B cell (primary cell): ENCODE measurements around the gene MYF5. TPM values are rescaled to one million over a fixed set of nuclear protein-coding genes. Genes with fewer than 3 reads are reported as not detected.

Experiments
- ATAC-seq: fragments of 200-7000 bp; cut with Tn5 transposase; one replicate; pipeline ENCODE4 v1.10.0; 2021; ENCODE audit warnings: low read depth, mild to moderate bottlenecking, moderate number of reproducible peaks, moderate library complexity
- CTCF ChIA-PET: fragments of 350-600 bp; sonication (Branson Sonifier 250); formaldehyde crosslinking; loops from one replicate; lab custom pipeline; 2021; ENCODE audit warnings: antibody characterized with exemption, inconsistent platforms; lab: Charles Lee
- POLR2A ChIA-PET: fragments of 350-600 bp; sonication (Branson Sonifier 250); formaldehyde crosslinking; loops from one replicate; lab custom pipeline; 2021; ENCODE audit warnings: antibody characterized with exemption; lab: Charles Lee
- DNase-seq: peaks from one replicate; pipeline ENCODE4 v3.0.0; 2013
- H2AFZ ChIP-seq: 2 replicates; pipeline ENCODE4 v1.6.1; 2012; ENCODE audit warnings: mild to moderate bottlenecking, low read depth, low read length; ENCODE audit not compliant: insufficient read depth, poor library complexity, severe bottlenecking
- H3K27ac ChIP-seq, 2 donors: 1 replicate in 1 of 2; 2 replicates in 1 of 2; pipeline ENCODE4 v1.5.1; 2012 to 2013; ENCODE audit warnings: low read length in 2 of 2, mild to moderate bottlenecking in 2 of 2, moderate library complexity in 1 of 2
- H3K27me3 ChIP-seq, 4 experiments: fragments of 200-600 bp in 1 of 4; sonication (generic) in 1 of 4; replicated peaks in 1 of 4; 1 replicate in 2 of 4; 2 replicates in 2 of 4; pipeline versions ENCODE4 v1.6.1 to v1.7.0; 2013 to 2016; ENCODE audit warnings: low read length in 3 of 4, mild to moderate bottlenecking in 2 of 4, mixed read lengths in 1 of 4, moderate library complexity in 1 of 4; ENCODE audit not compliant: insufficient read depth in 4 of 4, control insufficient read depth in 3 of 4; ENCODE audit errors: control extremely low read depth in 1 of 4
- H3K36me3 ChIP-seq, 2 experiments: replicated peaks in 1 of 2; 1 replicate in 1 of 2; 2 replicates in 1 of 2; pipeline versions ENCODE4 v1.6.1 to v1.7.1; 2013; ENCODE audit warnings: low read length in 1 of 2; ENCODE audit not compliant: insufficient read depth in 2 of 2, control insufficient read depth in 1 of 2; ENCODE audit errors: control extremely low read depth in 1 of 2, extremely low read depth in 1 of 2
- H3K4me1 ChIP-seq, 2 donors: fragments of 200-600 bp in 1 of 2; sonication (generic) in 1 of 2; 1 replicate in 1 of 2; 2 replicates in 1 of 2; pipeline versions ENCODE4 v1.5.1 to v1.6.1; 2013 to 2017; ENCODE audit warnings: low read length in 2 of 2; ENCODE audit not compliant: control insufficient read depth in 2 of 2, insufficient read depth in 2 of 2
- H3K4me2 ChIP-seq: replicated peaks from 2 replicates; pipeline ENCODE3; 2012; ENCODE audit warnings: mild to moderate bottlenecking, low read depth, low read length; ENCODE audit not compliant: poor library complexity, severe bottlenecking
- H3K4me3 ChIP-seq, 5 experiments: fragments of 200-600 bp in 1 of 5; sonication (generic) in 1 of 5; 1 replicate in 3 of 5; 2 replicates in 2 of 5; pipeline versions ENCODE4 v1.5.1 to v1.7.0; 2011 to 2016; ENCODE audit warnings: low read length in 4 of 5, mild to moderate bottlenecking in 4 of 5, low read depth in 2 of 5, control low read depth in 1 of 5, moderate library complexity in 1 of 5; ENCODE audit not compliant: insufficient read depth in 1 of 5; ENCODE audit errors: control extremely low read depth in 1 of 5, extremely low read depth in 1 of 5
- H3K79me2 ChIP-seq: fragments of 200-600 bp; sonication (generic); one replicate; pipeline ENCODE4 v1.6.0; 2016; ENCODE audit warnings: low read length; ENCODE audit not compliant: control insufficient read depth, insufficient read depth
- H3K9ac ChIP-seq: fragments of 200-600 bp; sonication (generic); 2 replicates; pipeline ENCODE4 v1.6.1; 2017; ENCODE audit warnings: mild to moderate bottlenecking, low read length, moderate library complexity
- H3K9me3 ChIP-seq, 3 donors: one replicate each; pipeline versions ENCODE4 v1.6.1 to v1.7.1; 2013; ENCODE audit warnings: low read length in 2 of 3; ENCODE audit not compliant: control insufficient read depth in 2 of 3, insufficient read depth in 1 of 3; ENCODE audit errors: control extremely low read depth in 1 of 3
- H4K20me1 ChIP-seq: 2 replicates; pipeline ENCODE4 v1.6.0; 2012; ENCODE audit warnings: mild to moderate bottlenecking, low read length; ENCODE audit not compliant: insufficient read depth, control insufficient read depth, poor library complexity, severe bottlenecking
- H3K27ac Mint-ChIP-seq: one replicate; pipeline ENCODE4 v1.8.0; 2021; ENCODE audit warnings: mixed read lengths
- H3K27me3 Mint-ChIP-seq: one replicate; pipeline ENCODE4 v1.8.0; 2021; ENCODE audit warnings: mixed read lengths
- H3K4me1 Mint-ChIP-seq: one replicate; pipeline ENCODE4 v1.8.0; 2021; ENCODE audit warnings: mixed read lengths
- H3K4me3 Mint-ChIP-seq: one replicate; pipeline ENCODE4 v1.8.0; 2021; ENCODE audit warnings: mixed read lengths
- H3K9me3 Mint-ChIP-seq: one replicate; pipeline ENCODE4 v1.8.0; 2022; ENCODE audit warnings: mixed read lengths; ENCODE audit not compliant: insufficient read depth
- EZH2 ChIP-seq: IDR thresholded peaks from 2 replicates; pipeline ENCODE4 v1.6.1; 2012; ENCODE audit warnings: borderline replicate concordance, low read depth, mild to moderate bottlenecking, moderate library complexity, low read length; ENCODE audit not compliant: insufficient read depth, poor library complexity, severe bottlenecking
- WGBS: methylation state at CpG from one replicate; pipeline ENCODE4 v1.1.5; 2013; ENCODE audit warnings: missing lambda C conversion rate; ENCODE audit not compliant: insufficient coverage; 5-methylcytosine and 5-hydroxymethylcytosine counted together
- intact Hi-C: fragments of 100-400 bp; cut with micrococcal nuclease; formaldehyde crosslinking; loops from one replicate; pipeline ENCODE4 v1.10.0; 2022
- polyA plus RNA-seq: library from polyadenylated mRNA; depleted of rRNA; stranded (reverse); fragments of >200 nt; gene quantifications from 2 replicates; pipeline ENCODE4 v1.2.3, GENCODE V29; 2012
- total RNA-seq, 2 donors: library from RNA; stranded (reverse); fragments of 120-200 nt in 1 of 2; gene quantifications; 1 replicate in 1 of 2; 2 replicates in 1 of 2; pipeline versions ENCODE4 v1.2.3 to v1.2.4, GENCODE V29; 2013 to 2022
- TF ChIP-seq, protein P1 (sequence below): fragments of 200-600 bp; IDR thresholded peaks from one replicate; pipeline ENCODE4 v1.8.0; 2022; ENCODE audit warnings: antibody characterized with exemption, mild to moderate bottlenecking

The MYF5 gene
- total and polyA plus RNA-seq, 2 donors (not counting 1 experiment from before 2014, with no cell fraction given) = not detected

DNA sequence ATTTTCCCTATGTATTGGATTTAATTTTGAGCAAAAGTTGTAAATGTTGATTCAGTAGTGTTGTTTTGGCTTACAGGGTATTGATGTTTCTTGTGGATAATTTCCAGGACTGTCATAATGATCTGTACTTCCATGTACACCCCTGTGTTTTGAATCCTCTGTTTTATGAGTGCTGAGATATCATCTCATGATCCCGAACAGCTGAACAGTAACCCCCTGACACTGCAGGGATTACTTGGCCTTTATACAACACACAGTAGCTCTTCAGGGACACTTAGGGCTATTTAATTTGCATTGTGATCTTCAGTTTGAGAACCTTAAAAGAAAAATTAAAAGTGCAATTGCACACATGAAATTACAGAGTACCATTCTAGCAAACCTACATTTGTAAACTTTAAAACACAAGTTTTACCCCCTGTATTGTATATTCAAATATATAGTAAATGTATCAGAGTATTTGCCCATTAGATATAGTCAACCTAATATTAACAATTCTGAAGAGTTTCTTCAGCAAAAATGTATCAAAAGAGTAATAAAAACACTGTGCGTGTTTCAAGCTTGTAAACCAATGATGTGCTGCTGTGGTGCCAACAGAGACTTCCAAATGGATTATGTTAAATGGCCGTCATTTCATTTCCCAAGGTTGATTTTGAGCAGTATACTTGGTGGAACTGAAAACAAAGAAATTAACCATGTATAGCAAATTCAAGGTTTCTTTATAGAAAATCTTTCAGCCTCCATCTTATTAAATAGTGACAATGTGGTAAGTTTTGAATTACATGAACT, 37.2 kb upstream of the MYF5 start:
- no peak for ATAC-seq
- no peak overlapping the region for H3K27ac Mint-ChIP-seq
- Histone ChIP-seq H3K79me2 (no peaks in the 10 kb centered on the region), H3K27ac (no peak overlapping the region), H3K4me2 (no peak overlapping the region), H2AFZ (no peak overlapping the region), H3K36me3 (no peaks in the 10 kb centered on the region), H3K9me3 (no peaks in the 10 kb centered on the region), H3K9ac (no peak overlapping the region), H3K4me1 (no peaks in the 10 kb centered on the region), H3K4me3 (no peak overlapping the region), H3K27me3 (no peaks in the 10 kb centered on the region), H4K20me1 (no peaks in the 10 kb centered on the region)
- no peaks in the 10 kb centered on the region for H3K4me1 Mint-ChIP-seq
- H3K27me3 Mint-ChIP-seq = no peaks in the 10 kb centered on the region
- no peak for DNase-seq
- 80% methylated on average over 1 of the region's 3 CpGs for WGBS
- H3K9me3 Mint-ChIP-seq = no peaks in the 10 kb centered on the region
- TF ChIP-seq EZH2 = no peak
- TF ChIP-seq, protein P1, sequence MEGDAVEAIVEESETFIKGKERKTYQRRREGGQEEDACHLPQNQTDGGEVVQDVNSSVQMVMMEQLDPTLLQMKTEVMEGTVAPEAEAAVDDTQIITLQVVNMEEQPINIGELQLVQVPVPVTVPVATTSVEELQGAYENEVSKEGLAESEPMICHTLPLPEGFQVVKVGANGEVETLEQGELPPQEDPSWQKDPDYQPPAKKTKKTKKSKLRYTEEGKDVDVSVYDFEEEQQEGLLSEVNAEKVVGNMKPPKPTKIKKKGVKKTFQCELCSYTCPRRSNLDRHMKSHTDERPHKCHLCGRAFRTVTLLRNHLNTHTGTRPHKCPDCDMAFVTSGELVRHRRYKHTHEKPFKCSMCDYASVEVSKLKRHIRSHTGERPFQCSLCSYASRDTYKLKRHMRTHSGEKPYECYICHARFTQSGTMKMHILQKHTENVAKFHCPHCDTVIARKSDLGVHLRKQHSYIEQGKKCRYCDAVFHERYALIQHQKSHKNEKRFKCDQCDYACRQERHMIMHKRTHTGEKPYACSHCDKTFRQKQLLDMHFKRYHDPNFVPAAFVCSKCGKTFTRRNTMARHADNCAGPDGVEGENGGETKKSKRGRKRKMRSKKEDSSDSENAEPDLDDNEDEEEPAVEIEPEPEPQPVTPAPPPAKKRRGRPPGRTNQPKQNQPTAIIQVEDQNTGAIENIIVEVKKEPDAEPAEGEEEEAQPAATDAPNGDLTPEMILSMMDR = no peak
- ChIA-PET CTCF (no interaction called here), POLR2A (no interaction called here)
- intact Hi-C loops = no loop called here
- no peak overlapping the region for H3K4me3 Mint-ChIP-seq

DNA sequence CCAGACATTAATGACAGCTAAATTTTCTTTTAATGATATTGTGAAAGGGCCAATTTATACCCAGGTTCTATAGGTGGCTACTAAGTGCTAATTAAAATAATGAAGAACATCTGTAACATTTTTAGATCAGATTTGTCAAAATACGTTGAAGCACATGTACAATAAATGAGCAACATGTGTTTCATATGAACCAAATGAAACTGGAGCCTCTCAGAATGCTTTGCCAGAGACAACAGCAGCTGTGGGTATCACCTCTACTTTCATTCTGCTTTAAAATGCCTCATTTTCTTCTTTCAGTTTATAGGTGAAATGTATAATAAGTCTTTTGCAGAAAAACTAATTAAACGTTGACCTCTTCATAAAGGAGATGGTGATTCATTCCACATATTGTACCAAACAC, 35.4 kb upstream of the MYF5 start:
- Histone ChIP-seq H3K27ac (no peak overlapping the region), H3K36me3 (no peaks in the 10 kb centered on the region), H3K4me2 (no peak overlapping the region), H4K20me1 (no peaks in the 10 kb centered on the region), H3K9me3 (no peaks in the 10 kb centered on the region), H2AFZ (no peak overlapping the region), H3K4me3 (no peak overlapping the region), H3K27me3 (no peaks in the 10 kb centered on the region), H3K4me1 (no peaks in the 10 kb centered on the region), H3K9ac (no peak overlapping the region), H3K79me2 (no peaks in the 10 kb centered on the region)
- TF ChIP-seq, protein P1 = no peak
- no peak for TF ChIP-seq EZH2
- ChIA-PET CTCF (no interaction called here), POLR2A (no interaction called here)
- DNase-seq = no peak
- no peak overlapping the region for H3K4me3 Mint-ChIP-seq
- no CpG with 5 or more reads among the region's 2 CpGs for WGBS
- intact Hi-C loops = no loop called here
- no peak overlapping the region for H3K27ac Mint-ChIP-seq
- no peaks in the 10 kb centered on the region for H3K4me1 Mint-ChIP-seq
- H3K27me3 Mint-ChIP-seq = no peaks in the 10 kb centered on the region
- ATAC-seq = no peak
- H3K9me3 Mint-ChIP-seq = no peaks in the 10 kb centered on the region
